ENCODE measurements around the gene MED26. TPM values are rescaled to one million over a fixed set of nuclear protein-coding genes. Genes with fewer than 3 reads are reported as not detected.
A peak's percentile ranks its signal among the peaks of the same experiment; 100 is the strongest.

The MED26 gene
- total RNA-seq, 1 donor = 7.3 TPM

DNA sequence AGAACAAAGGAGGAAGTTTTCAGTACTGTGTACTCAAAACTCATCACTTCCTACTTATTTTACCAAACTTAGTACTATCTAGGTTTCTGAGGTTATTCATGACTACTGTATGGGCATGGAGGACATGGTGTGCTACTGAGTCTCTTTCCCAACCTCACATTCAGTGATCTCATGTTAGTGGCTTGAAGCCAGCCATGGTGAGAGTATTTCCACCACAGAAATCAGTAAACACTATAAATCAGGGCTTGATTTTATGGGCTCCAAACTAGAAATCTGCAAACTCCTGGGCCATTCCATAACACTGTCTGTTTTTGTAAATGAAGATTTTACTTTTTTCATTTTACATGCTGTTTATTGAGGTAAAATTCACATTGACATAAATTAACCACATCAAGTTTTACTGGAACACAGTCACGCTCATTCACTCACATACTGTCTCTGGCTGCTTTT, 19.7 kb downstream of the MED26 start:
- no peak overlapping the region for H3K4me3 ChIP-seq (ENCODE audit: low read depth, low read length)
- peak; percentile 99 for DNase-seq (ENCODE audit: low read depth)
- TF ChIP-seq, protein P1, sequence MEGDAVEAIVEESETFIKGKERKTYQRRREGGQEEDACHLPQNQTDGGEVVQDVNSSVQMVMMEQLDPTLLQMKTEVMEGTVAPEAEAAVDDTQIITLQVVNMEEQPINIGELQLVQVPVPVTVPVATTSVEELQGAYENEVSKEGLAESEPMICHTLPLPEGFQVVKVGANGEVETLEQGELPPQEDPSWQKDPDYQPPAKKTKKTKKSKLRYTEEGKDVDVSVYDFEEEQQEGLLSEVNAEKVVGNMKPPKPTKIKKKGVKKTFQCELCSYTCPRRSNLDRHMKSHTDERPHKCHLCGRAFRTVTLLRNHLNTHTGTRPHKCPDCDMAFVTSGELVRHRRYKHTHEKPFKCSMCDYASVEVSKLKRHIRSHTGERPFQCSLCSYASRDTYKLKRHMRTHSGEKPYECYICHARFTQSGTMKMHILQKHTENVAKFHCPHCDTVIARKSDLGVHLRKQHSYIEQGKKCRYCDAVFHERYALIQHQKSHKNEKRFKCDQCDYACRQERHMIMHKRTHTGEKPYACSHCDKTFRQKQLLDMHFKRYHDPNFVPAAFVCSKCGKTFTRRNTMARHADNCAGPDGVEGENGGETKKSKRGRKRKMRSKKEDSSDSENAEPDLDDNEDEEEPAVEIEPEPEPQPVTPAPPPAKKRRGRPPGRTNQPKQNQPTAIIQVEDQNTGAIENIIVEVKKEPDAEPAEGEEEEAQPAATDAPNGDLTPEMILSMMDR (IDR thresholded peaks at IDR 0.05; ENCODE audit: insufficient read depth, low read depth, low read length) = no peak

DNA sequence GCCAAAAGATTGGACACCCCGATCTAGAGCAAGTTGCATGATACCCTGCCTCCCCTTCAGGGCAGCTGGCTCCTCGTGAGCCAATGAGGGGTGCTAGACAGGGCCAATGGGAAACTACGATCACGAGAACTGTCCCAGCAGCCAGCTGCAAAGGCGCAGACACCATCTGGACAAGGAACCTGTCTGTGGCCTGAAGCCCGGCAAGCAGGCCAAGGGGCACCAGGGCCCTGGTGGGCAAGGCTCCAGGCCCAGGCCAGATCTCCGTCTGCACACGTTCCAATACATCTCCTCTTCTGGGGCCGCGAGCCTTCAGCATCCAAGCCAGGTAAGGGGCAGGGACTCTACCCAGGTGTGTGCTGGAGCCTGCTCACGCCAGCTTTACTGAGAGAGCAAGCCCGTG, 20.2 kb downstream of the MED26 start:
- TF ChIP-seq, protein P1 (IDR thresholded peaks at IDR 0.05; ENCODE audit: insufficient read depth, low read depth, low read length) = no peak

DNA sequence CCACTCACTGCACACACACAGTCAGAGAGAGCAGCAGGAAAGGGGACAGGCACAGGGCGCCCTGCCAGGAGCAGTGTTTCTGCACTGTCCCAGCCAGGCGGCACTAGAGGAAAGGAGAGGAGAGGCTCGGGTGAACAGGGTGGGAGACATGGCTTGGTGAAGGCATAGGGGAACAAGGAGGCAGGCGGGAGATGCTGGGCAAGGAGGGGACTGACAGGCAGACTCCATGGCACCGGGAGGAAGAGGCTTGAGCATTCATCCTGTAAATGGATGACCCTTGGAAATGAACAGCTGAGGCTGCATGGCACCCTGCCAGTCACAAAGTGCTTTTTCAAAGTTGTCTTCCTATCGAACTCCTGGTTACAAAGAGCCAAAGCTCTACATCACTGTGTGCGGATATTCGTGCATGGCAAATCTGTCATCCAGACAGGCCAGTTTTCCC, 22.4 kb downstream of the MED26 start:
- no peak for DNase-seq (ENCODE audit: low read depth)
- H3K4me3 ChIP-seq (ENCODE audit: low read depth, low read length) = no peak overlapping the region
- TF ChIP-seq, protein P1 (IDR thresholded peaks at IDR 0.05; ENCODE audit: insufficient read depth, low read depth, low read length) = no peak

More for the DNA sequence above, 20.2 kb downstream of the MED26 start:
- no peak for DNase-seq (ENCODE audit: low read depth)
- H3K4me3 ChIP-seq (ENCODE audit: low read depth, low read length) = no peak overlapping the region

DNA sequence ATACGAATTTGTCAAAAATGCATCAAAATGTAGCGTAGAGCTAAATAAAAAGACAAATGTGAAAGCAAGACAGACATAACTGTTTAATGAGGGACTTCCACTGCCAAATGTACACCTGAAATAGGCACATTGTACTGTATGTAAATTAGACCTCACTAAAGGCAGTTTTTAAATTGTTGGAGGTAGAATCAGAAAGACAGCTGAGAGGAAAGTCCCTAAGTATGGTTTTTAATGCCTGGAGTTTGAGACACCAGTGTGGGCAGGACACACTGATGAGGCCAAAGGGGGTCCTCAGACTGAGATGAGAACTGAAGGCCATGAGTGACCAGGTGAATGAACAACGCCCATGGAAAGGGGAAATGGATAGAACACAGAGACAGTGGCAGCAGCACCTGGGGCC, 22.9 kb downstream of the MED26 start:
- no peak for DNase-seq (ENCODE audit: low read depth)
- no peak overlapping the region for H3K4me3 ChIP-seq (ENCODE audit: low read depth, low read length)
- TF ChIP-seq, protein P1 (IDR thresholded peaks at IDR 0.05; ENCODE audit: insufficient read depth, low read depth, low read length) = no peak

DNA sequence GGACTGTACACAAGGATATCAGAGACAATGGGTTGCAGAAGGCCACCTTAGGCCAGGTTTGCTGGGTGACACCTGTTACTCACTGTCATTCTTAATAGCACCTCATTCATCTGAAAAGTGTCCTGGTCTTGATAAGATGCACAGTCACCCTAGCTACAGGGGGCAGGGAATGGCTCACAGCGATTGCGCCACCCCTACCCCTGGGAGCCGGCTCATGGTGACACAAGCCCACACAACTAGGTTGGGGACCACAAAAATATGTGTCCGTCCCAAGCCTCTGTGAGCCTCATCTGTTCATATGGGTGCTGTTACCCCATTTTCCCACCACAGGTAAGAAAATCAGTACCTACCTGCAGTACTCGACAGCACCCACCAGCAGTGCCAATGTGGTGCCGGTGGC, 23.4 kb downstream of the MED26 start:
- H3K4me3 ChIP-seq (ENCODE audit: low read depth, low read length) = no peak overlapping the region
- DNase-seq (ENCODE audit: low read depth) = no peak
- TF ChIP-seq, protein P1 (IDR thresholded peaks at IDR 0.05; ENCODE audit: insufficient read depth, low read depth, low read length) = no peak

DNA sequence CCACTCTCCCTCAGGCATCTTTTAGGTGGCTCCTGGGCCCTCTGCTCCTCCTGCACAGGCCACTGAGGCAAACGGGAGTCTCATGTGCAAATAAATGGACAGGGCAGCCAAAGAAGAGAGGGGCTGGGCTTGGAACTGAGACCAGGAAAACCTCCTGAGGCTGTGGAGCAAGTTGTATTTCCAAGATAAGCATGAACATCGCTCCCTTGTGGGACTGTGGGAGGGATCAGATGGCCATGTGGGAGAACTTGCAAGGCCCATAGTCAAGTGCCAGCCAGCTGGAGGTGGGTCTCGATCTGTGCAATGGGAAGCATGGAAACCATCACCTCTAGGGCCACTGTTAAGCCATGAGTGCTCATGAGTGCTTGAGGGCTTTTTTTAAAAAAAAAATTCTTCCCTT, 24.9 kb downstream of the MED26 start:
- no peak overlapping the region for H3K4me3 ChIP-seq (ENCODE audit: low read depth, low read length)
- DNase-seq (ENCODE audit: low read depth) = no peak
- TF ChIP-seq, protein P1 (IDR thresholded peaks at IDR 0.05; ENCODE audit: insufficient read depth, low read depth, low read length) = no peak

DNA sequence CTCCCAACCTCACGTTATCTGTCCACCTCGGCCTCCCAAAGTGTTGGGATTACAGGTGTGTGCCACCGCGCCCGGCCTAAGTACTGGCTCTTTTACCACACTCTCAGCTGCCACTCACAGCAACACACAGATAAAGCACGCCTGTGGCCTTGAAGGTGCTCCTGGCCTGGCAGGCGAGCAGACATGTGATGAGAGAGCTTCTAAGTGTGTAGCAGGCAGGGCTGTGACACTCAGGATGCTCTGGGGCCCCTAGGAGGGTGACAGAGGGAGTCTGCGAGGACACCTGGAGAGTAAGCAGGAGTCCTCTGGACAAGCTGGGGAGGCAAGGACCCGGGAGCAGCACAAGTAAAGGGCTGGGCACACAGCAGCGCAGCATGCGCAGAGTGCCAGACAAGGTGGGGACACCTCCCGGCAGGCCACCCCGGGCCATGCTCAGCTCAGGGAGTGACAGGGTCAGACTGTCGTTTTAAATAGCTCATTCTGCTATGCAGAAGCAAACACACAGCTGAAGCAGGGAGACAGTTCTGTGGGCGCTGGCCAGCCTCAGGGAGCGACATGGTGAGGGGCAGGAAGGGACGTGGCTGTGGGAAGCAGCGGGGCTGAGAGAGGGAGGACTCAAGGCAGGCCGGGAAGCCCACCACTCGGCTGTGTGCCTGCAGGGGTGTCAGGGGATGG, 26.5 kb downstream of the MED26 start:
- H3K4me3 ChIP-seq (ENCODE audit: low read depth, low read length) = no peak overlapping the region
- no peak for DNase-seq (ENCODE audit: low read depth)
- TF ChIP-seq, protein P1 (IDR thresholded peaks at IDR 0.05; ENCODE audit: insufficient read depth, low read depth, low read length) = no peak

Measured in fibroblast of villous mesenchyme (primary cell).